Mammary epithelial cell (primary cell): ENCODE results near the gene BOC.

Experiments used
- CTCF ChIP-seq, 2 donors: IDR thresholded peaks in 1 of 2; conservative IDR thresholded peaks in 1 of 2; 2 replicates each; pipeline ENCODE4 v1.5.1; 2011 to 2012; ENCODE audit warnings: inconsistent platforms in 2 of 2, low read length in 2 of 2, mild to moderate bottlenecking in 2 of 2, control low read depth in 1 of 2, low read depth in 1 of 2; ENCODE audit not compliant: insufficient read depth in 1 of 2; ENCODE audit errors: extremely low read depth in 1 of 2
- EZH2 ChIP-seq: IDR thresholded peaks from 2 replicates; pipeline ENCODE4 v1.6.1; 2012; ENCODE audit warnings: low read length, inconsistent platforms, borderline replicate concordance

- TF ChIP-seq CTCF (conservative IDR thresholded peaks at IDR 0.05 in 1 of 2, IDR thresholded peaks at IDR 0.05 in 1 of 2; ENCODE audit: extremely low read depth in 1 of 2, insufficient read depth in 1 of 2, low read depth in 1 of 2, low read length in 2 of 2) (no peak), EZH2 (no peak)
Observed at GRCh38 chr3:113330742-113331141, 119.4 kb downstream of the BOC start.
